Osteocyte (in vitro differentiated cells): ENCODE measurements around the gene DHCR7. TPM values are rescaled to one million over a fixed set of nuclear protein-coding genes. Genes with fewer than 3 reads are reported as not detected.

Experiments
- DNase-seq: peaks from one replicate; pipeline ENCODE4 v3.0.0; 2021; ENCODE audit warnings: mixed read lengths; ENCODE audit not compliant: unreplicated experiment; ENCODE audit errors: extremely low spot score
- H3K27ac Mint-ChIP-seq: one replicate; pipeline ENCODE4 v1.8.0; 2021; ENCODE audit warnings: mild to moderate bottlenecking, mixed read lengths; ENCODE audit not compliant: unreplicated experiment
- H3K27me3 Mint-ChIP-seq: one replicate; pipeline ENCODE4 v1.8.0; 2021; ENCODE audit warnings: mixed read lengths; ENCODE audit not compliant: unreplicated experiment
- H3K36me3 Mint-ChIP-seq: one replicate; pipeline ENCODE4 v1.8.0; 2021; ENCODE audit warnings: mixed read lengths; ENCODE audit not compliant: unreplicated experiment
- H3K4me1 Mint-ChIP-seq: one replicate; pipeline ENCODE4 v1.8.0; 2021; ENCODE audit warnings: mixed read lengths; ENCODE audit not compliant: unreplicated experiment
- H3K4me3 Mint-ChIP-seq: one replicate; pipeline ENCODE4 v1.8.0; 2021; ENCODE audit warnings: mild to moderate bottlenecking, moderate library complexity, mixed read lengths; ENCODE audit not compliant: unreplicated experiment
- H3K9me3 Mint-ChIP-seq: one replicate; pipeline ENCODE4 v1.8.0; 2021; ENCODE audit warnings: mixed read lengths; ENCODE audit not compliant: unreplicated experiment
- total RNA-seq: library from RNA; stranded (reverse); gene quantifications from 2 replicates; pipeline ENCODE4 v1.2.1, GENCODE V29; 2021
- TF ChIP-seq, protein P1 (sequence below): fragments of 200-600 bp; sonication (generic); IDR thresholded peaks from 2 replicates; pipeline ENCODE4 v1.5.0; 2021; ENCODE audit warnings: antibody characterized with exemption, mild to moderate bottlenecking, moderate library complexity

Gene DHCR7
- total RNA-seq, 1 donor from 2014 or later = 30.2 TPM

DNA sequence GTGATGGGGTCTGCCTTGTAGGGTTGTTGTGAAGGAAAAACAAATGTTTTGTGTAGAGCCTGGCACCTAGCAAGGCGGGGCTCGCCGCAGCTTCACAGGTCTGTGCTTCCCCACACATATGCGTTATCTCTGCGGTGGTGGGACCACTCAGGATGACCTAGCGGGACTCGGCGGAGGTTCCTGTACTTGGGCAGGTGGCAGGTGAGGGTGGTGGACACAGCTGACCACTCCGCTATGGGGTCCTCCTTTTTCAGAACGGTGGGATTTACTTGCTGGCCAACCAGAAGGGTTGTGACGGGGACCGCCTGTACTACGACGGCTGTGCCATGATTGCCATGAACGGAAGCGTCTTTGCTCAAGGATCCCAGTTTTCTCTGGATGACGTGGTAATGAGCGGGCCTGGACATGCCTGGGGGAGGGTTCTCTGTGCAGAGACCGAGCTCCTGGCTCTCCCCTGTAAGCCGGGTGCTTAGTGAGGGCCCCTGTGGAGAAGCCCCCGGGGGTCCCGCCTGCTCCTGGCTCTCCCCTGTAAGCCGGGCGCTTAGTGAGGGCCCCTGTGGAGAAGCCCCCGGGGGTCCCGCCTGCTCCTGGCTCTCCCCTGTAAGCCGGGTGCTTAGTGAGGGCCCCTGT is 26.1 kb upstream of the DHCR7 start:
- Mint-ChIP-seq H3K9me3 (no peaks in the 10 kb centered on the region), H3K27me3 (no peaks in the 10 kb centered on the region), H3K27ac (no peak overlapping the region), H3K4me3 (no peak overlapping the region), H3K4me1 (no peaks in the 10 kb centered on the region), H3K36me3 (peaks cover 26% of the 10 kb centered on the region)
- no peak for DNase-seq
- TF ChIP-seq, protein P1, sequence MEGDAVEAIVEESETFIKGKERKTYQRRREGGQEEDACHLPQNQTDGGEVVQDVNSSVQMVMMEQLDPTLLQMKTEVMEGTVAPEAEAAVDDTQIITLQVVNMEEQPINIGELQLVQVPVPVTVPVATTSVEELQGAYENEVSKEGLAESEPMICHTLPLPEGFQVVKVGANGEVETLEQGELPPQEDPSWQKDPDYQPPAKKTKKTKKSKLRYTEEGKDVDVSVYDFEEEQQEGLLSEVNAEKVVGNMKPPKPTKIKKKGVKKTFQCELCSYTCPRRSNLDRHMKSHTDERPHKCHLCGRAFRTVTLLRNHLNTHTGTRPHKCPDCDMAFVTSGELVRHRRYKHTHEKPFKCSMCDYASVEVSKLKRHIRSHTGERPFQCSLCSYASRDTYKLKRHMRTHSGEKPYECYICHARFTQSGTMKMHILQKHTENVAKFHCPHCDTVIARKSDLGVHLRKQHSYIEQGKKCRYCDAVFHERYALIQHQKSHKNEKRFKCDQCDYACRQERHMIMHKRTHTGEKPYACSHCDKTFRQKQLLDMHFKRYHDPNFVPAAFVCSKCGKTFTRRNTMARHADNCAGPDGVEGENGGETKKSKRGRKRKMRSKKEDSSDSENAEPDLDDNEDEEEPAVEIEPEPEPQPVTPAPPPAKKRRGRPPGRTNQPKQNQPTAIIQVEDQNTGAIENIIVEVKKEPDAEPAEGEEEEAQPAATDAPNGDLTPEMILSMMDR = no peak

DNA sequence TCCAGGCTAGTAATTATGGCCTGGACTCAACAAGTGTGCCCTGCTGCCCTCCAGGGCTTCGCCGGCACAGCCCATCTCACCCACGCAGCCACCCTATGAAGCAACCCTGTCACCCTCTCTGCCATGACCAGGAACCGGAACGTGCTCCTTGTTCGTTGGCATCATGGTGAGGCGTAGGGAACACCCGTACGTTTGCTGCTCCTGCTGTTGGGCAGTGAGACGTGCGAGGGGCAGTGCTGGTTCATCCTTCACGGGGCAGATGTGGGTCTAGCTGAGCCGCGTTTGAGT is 25.5 kb upstream of the DHCR7 start:
- H3K9me3 Mint-ChIP-seq = no peaks in the 10 kb centered on the region
- H3K27ac Mint-ChIP-seq = no peak overlapping the region
- no peak overlapping the region for H3K4me3 Mint-ChIP-seq
- TF ChIP-seq, protein P1 = no peak
- no peaks in the 10 kb centered on the region for H3K27me3 Mint-ChIP-seq
- no peak for DNase-seq
- H3K36me3 Mint-ChIP-seq = peaks cover 26% of the 10 kb centered on the region
- H3K4me1 Mint-ChIP-seq = no peaks in the 10 kb centered on the region

DNA sequence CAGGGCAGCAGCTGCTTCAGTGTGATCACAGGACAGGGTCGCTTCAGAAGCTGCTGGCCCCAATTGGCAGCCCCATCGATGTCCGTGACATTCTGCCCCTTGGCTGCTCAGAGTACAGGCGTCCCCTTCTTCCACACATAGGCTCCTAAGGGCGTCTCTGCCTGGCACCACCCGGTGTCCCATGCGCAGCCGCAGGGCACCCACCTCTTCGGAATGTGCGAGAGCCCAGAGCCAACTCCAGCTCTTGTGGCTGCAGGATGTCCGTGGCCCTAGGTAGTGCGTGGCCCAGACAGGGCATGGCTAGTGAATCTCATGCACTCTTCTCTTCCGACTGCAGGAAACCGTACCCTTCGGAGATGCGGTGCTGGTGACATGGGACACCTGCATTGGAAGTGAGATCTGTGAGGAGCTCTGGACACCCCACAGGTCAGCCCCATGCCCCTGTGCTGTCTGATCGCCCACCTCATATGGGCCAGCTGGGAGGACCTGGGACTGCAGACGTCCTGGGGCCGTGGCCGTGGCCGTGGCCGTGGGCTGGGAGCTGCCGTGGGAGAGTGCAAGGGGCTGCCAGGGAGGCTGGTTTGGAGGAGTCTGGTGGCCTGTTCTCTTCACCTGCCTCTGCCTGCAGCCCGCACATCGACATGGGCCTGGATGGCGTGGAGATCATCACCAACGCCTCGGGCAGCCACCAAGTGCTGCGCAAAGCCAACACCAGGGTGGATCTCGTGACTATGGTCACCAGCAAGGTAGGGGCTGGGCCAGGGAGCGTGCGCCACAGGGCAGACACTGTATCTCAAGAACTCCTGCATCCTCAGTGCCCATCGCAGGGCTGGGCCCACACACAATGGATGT is 25.0 kb upstream of the DHCR7 start:
- TF ChIP-seq, protein P1 = no peak
- Mint-ChIP-seq H3K36me3 (peaks cover 26% of the 10 kb centered on the region), H3K4me3 (no peak overlapping the region), H3K27me3 (no peaks in the 10 kb centered on the region), H3K9me3 (no peaks in the 10 kb centered on the region), H3K27ac (no peak overlapping the region), H3K4me1 (no peaks in the 10 kb centered on the region)
- DNase-seq = no peak

DNA sequence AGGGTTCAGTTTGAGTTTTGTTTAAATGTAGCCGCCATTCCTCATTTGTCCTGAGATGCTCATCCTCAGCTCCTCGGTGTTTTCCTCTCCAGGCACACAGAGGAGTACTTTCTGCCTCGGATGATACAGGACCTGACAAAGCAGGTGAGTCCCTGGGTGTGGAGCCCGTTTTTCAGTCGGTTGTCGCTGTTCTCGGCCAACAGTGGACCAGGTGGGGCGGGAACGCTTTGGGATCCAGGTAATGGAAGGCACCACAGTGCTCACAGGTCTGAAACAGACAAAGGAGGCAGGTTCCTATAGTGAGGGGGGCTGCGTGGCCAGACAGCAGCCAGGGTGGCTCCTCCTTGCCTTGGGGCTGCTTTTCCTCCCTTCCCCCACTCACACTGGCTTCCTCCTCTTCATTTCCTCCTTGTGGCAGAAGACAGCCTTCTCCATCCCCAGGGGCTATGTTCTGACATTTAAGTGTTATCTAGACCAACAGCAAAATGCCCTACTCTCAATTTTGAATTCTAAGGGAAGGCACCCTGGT is 24.2 kb upstream of the DHCR7 start:
- TF ChIP-seq, protein P1 = no peak
- no peak for DNase-seq
- no peak overlapping the region for H3K4me3 Mint-ChIP-seq
- no peaks in the 10 kb centered on the region for H3K9me3 Mint-ChIP-seq
- no peaks in the 10 kb centered on the region for H3K27me3 Mint-ChIP-seq
- peaks cover 31% of the 10 kb centered on the region for H3K36me3 Mint-ChIP-seq
- no peak overlapping the region for H3K27ac Mint-ChIP-seq
- H3K4me1 Mint-ChIP-seq = no peaks in the 10 kb centered on the region

DNA sequence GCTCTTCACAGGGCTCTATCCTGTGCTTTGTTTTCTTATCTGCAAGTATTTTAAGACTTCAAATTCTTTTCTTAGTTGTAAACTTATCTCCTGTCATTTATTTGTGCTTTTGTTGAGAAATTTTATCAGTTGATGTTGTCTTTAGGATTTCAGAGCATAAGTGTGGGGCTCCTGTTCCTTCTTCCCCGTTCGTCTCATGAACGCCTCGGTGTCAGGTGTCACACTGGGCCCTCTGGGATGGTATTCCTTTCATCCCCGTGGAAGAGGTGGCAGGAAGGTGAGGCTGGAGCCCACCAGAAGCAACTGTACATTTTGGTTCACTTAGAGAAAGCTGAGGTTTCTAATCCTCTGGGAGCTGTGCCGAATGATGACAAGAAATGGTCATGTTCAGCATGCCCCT is 22.8 kb upstream of the DHCR7 start:
- Mint-ChIP-seq H3K9me3 (no peaks in the 10 kb centered on the region), H3K27me3 (no peaks in the 10 kb centered on the region), H3K4me3 (no peak overlapping the region), H3K4me1 (no peaks in the 10 kb centered on the region), H3K27ac (no peak overlapping the region), H3K36me3 (peaks cover 31% of the 10 kb centered on the region)
- no peak for DNase-seq
- TF ChIP-seq, protein P1 = no peak
